Skeletal muscle cell (primary cell): ENCODE measurements around the gene FAU.

Source experiments
- DNase-seq: peaks from one replicate; pipeline ENCODE4 v3.0.0-alpha.2; 2010; ENCODE audit warnings: low read depth
- H3K4me3 ChIP-seq: 2 replicates; pipeline ENCODE4 v1.5.1; 2011; ENCODE audit warnings: low read depth, mild to moderate bottlenecking, control low read depth, low read length, moderate library complexity

Gene FAU

GRCh38 chr11:65141896-65142494 lies 20.1 kb upstream of the FAU start:
- no peak overlapping the region for H3K4me3 ChIP-seq
- no peak for DNase-seq

- no peak overlapping the region for H3K4me3 ChIP-seq
- no peak for DNase-seq
Measured at GRCh38 chr11:65136515-65137096, 14.7 kb upstream of the FAU start.

GRCh38 chr11:65135633-65136145 lies 13.8 kb upstream of the FAU start:
- no peak for DNase-seq
- peak overlapping the region; percentile 95 for H3K4me3 ChIP-seq

GRCh38 chr11:65134952-65135632 lies 13.2 kb upstream of the FAU start:
- peak overlapping the region; percentile 95 for H3K4me3 ChIP-seq
- peak; percentile 92 for DNase-seq

- peak; percentile 59 for DNase-seq
- H3K4me3 ChIP-seq, result peak within 1 kb of the TSS; percentile 95
Measured at GRCh38 chr11:65134240-65134951, 12.5 kb upstream of the FAU start, which contains the start of gene SYVN1. SYVN1 (minus strand) TSS chr11:65134519; CDS start chr11:65133601, 918 bp downstream.

GRCh38 chr11:65133724-65134123 lies 11.8 kb upstream of the FAU start:
- DNase-seq, result no peak
- peak overlapping the region; percentile 95 for H3K4me3 ChIP-seq

- DNase-seq, result no peak
- H3K4me3 ChIP-seq, result peak overlapping the region; percentile 95
Measured at GRCh38 chr11:65132988-65133700, 11.2 kb upstream of the FAU start.

- DNase-seq, result no peak
- H3K4me3 ChIP-seq, result peak overlapping the region; percentile 95
Measured at GRCh38 chr11:65132238-65132987, 10.5 kb upstream of the FAU start.

GRCh38 chr11:65131895-65132237 lies 9.9 kb upstream of the FAU start:
- no peak for DNase-seq
- H3K4me3 ChIP-seq, result no peak overlapping the region

GRCh38 chr11:65131417-65131776 lies 9.5 kb upstream of the FAU start:
- no peak overlapping the region for H3K4me3 ChIP-seq
- DNase-seq, result no peak

- DNase-seq, result no peak
- no peak overlapping the region for H3K4me3 ChIP-seq
Measured at GRCh38 chr11:65130631-65131416, 8.9 kb upstream of the FAU start.

- H3K4me3 ChIP-seq, result no peak overlapping the region
- no peak for DNase-seq
Measured at GRCh38 chr11:65129649-65130441, 7.9 kb upstream of the FAU start.

- no peak overlapping the region for H3K4me3 ChIP-seq
- no peak for DNase-seq
Measured at GRCh38 chr11:65128182-65129145, 6.5 kb upstream of the FAU start.

- no peak overlapping the region for H3K4me3 ChIP-seq
- DNase-seq, result no peak
Measured at GRCh38 chr11:65127473-65128181, 5.7 kb upstream of the FAU start.

GRCh38 chr11:65126624-65127274 lies 4.8 kb upstream of the FAU start:
- DNase-seq, result no peak
- no peak overlapping the region for H3K4me3 ChIP-seq
